Hepatocyte (in vitro differentiated cells): ENCODE results near the gene MACO1. TPM values are rescaled to one million over a fixed set of nuclear protein-coding genes. Genes with fewer than 3 reads are reported as not detected.

Source experiments
- DNase-seq: peaks from one replicate; pipeline ENCODE4 v3.0.0-alpha.2; 2016; ENCODE audit warnings: low spot score
- H2AFZ ChIP-seq: fragments of 200-600 bp; sonication (generic); 2 replicates; pipeline ENCODE4 v1.6.0; 2016; ENCODE audit warnings: antibody characterized with exemption, mild to moderate bottlenecking
- H3K27ac ChIP-seq: fragments of 200-600 bp; sonication (generic); 2 replicates; pipeline ENCODE4 v1.5.1; 2016; ENCODE audit warnings: mild to moderate bottlenecking
- H3K27me3 ChIP-seq: fragments of 200-600 bp; sonication (generic); 2 replicates; pipeline ENCODE4 v1.6.1; 2016
- H3K36me3 ChIP-seq: fragments of 200-600 bp; sonication (generic); replicated peaks from 2 replicates; pipeline ENCODE4 v1.5.1; 2016; ENCODE audit warnings: low read depth; ENCODE audit not compliant: insufficient read depth
- H3K4me1 ChIP-seq: fragments of 200-600 bp; sonication (generic); 2 replicates; pipeline ENCODE4 v1.5.1; 2016; ENCODE audit warnings: mild to moderate bottlenecking, moderate library complexity; ENCODE audit not compliant: insufficient read depth
- H3K4me2 ChIP-seq: fragments of 200-600 bp; sonication (generic); 2 replicates; pipeline ENCODE4 v1.6.0; 2016
- H3K4me3 ChIP-seq: fragments of 200-600 bp; sonication (generic); 2 replicates; pipeline ENCODE4 v1.5.1; 2016; ENCODE audit warnings: mild to moderate bottlenecking
- H3K79me2 ChIP-seq: fragments of 200-600 bp; sonication (generic); 2 replicates; pipeline ENCODE4 v1.6.0; 2017; ENCODE audit warnings: mild to moderate bottlenecking
- H3K9me2 ChIP-seq: fragments of 200-600 bp; sonication (generic); replicated peaks from 2 replicates; pipeline ENCODE4 v1.6.0; 2017; ENCODE audit warnings: mild to moderate bottlenecking; ENCODE audit not compliant: insufficient read depth
- H3K9me3 ChIP-seq: fragments of 200-600 bp; sonication (generic); 2 replicates; pipeline ENCODE4 v1.5.1; 2016; ENCODE audit warnings: low read depth, mild to moderate bottlenecking
- H4K20me1 ChIP-seq: fragments of 200-600 bp; sonication (generic); 2 replicates; pipeline ENCODE4 v1.6.0; 2016; ENCODE audit warnings: mild to moderate bottlenecking; ENCODE audit not compliant: insufficient read depth, poor library complexity, severe bottlenecking
- EZH2 ChIP-seq: fragments of 200-600 bp; sonication (generic); IDR thresholded peaks from 2 replicates; pipeline ENCODE4 v1.6.1; 2016; ENCODE audit warnings: antibody characterized with exemption, mild to moderate bottlenecking, borderline replicate concordance
- EZH2phosphoT487 ChIP-seq: fragments of 200-600 bp; sonication (generic); IDR thresholded peaks from one replicate; pipeline ENCODE4 v1.6.1; 2018; ENCODE audit warnings: antibody characterized with exemption, mild to moderate bottlenecking, low read depth, moderate library complexity; ENCODE audit not compliant: unreplicated experiment, severe bottlenecking
- WGBS: methylation state at CpG from one replicate; pipeline ENCODE4 v1.1.6; 2016; ENCODE audit warnings: low lambda C conversion rate; ENCODE audit errors: missing lambda C conversion rate; 5-methylcytosine and 5-hydroxymethylcytosine counted together
- polyA plus RNA-seq: library from polyadenylated mRNA; unstranded; fragments of >200 nt; fragmentation: Nextera tagmentation; extraction: Ambion mirVana; gene quantifications from 2 replicates; pipeline ENCODE4 v1.2.1, GENCODE V29; 2016
- total RNA-seq: library from RNA; depleted of rRNA; stranded (reverse); fragments of >200 nt; gene quantifications from 2 replicates; pipeline ENCODE4 v1.2.3, GENCODE V29; 2014
- TF ChIP-seq, protein P1 (sequence below): fragments of 200-600 bp; sonication (generic); IDR thresholded peaks from 2 replicates; pipeline ENCODE4 v1.5.1; 2016; ENCODE audit warnings: antibody characterized with exemption, mild to moderate bottlenecking; ENCODE audit not compliant: poor library complexity

The MACO1 gene
- total and polyA plus RNA-seq, 2 experiments from 2014 or later, result 14.1 to 27.0 TPM

GRCh38 chr1:25525361-25525688 is 94.6 kb downstream of the MACO1 start:
- no peak for TF ChIP-seq EZH2phosphoT487
- no peak for TF ChIP-seq EZH2
- TF ChIP-seq, protein P1, sequence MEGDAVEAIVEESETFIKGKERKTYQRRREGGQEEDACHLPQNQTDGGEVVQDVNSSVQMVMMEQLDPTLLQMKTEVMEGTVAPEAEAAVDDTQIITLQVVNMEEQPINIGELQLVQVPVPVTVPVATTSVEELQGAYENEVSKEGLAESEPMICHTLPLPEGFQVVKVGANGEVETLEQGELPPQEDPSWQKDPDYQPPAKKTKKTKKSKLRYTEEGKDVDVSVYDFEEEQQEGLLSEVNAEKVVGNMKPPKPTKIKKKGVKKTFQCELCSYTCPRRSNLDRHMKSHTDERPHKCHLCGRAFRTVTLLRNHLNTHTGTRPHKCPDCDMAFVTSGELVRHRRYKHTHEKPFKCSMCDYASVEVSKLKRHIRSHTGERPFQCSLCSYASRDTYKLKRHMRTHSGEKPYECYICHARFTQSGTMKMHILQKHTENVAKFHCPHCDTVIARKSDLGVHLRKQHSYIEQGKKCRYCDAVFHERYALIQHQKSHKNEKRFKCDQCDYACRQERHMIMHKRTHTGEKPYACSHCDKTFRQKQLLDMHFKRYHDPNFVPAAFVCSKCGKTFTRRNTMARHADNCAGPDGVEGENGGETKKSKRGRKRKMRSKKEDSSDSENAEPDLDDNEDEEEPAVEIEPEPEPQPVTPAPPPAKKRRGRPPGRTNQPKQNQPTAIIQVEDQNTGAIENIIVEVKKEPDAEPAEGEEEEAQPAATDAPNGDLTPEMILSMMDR, result no peak
- H3K9me3 ChIP-seq, result no peaks in the 10 kb centered on the region
- H3K4me2 ChIP-seq, result no peak overlapping the region
- H3K4me3 ChIP-seq, result no peak overlapping the region
- no peak overlapping the region for H2AFZ ChIP-seq
- WGBS, result 86% methylated on average over 4 of the region's 4 CpGs
- DNase-seq, result no peak
- H3K36me3 ChIP-seq, result no peaks in the 10 kb centered on the region
- no peaks in the 10 kb centered on the region for H4K20me1 ChIP-seq
- no peaks in the 10 kb centered on the region for H3K4me1 ChIP-seq
- H3K27me3 ChIP-seq, result no peaks in the 10 kb centered on the region
- no peak overlapping the region for H3K27ac ChIP-seq
- no peaks in the 10 kb centered on the region for H3K79me2 ChIP-seq
- H3K9me2 ChIP-seq, result no peaks in the 10 kb centered on the region

DNA sequence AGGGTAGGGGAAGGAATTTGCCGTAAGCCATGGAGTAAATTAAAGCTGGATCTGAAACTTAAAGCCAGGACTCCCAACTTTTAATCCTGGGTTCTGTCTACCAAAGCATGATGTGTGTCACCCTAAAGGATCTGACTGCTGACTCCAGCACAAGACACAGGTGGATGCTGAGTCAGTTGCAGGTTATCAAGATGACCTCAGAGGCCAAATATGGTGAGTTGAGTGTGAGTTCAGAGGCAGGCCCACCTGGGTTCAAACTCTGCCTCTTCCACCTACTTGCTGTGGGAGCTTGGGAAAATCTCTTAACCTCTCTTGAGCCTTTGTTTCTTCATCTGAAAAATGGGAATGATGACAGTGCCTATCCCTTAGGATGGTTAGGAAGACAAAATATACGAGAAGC is 96.1 kb downstream of the MACO1 start:
- Histone ChIP-seq H3K9me2 (no peaks in the 10 kb centered on the region), H3K9me3 (no peaks in the 10 kb centered on the region), H3K4me3 (no peak overlapping the region), H3K4me1 (no peaks in the 10 kb centered on the region), H3K79me2 (no peaks in the 10 kb centered on the region), H3K27me3 (no peaks in the 10 kb centered on the region), H4K20me1 (no peaks in the 10 kb centered on the region), H2AFZ (no peak overlapping the region), H3K4me2 (no peak overlapping the region), H3K36me3 (no peaks in the 10 kb centered on the region), H3K27ac (no peak overlapping the region)
- 86% methylated on average over 2 of the region's 2 CpGs for WGBS
- TF ChIP-seq EZH2phosphoT487 (no peak), EZH2 (no peak)
- TF ChIP-seq, protein P1, result no peak
- no peak for DNase-seq

- no peaks in the 10 kb centered on the region for H3K9me3 ChIP-seq
- WGBS, result 95% methylated on average over 12 of the region's 12 CpGs
- no peaks in the 10 kb centered on the region for H3K36me3 ChIP-seq
- no peak overlapping the region for H3K4me2 ChIP-seq
- H2AFZ ChIP-seq, result no peak overlapping the region
- no peaks in the 10 kb centered on the region for H3K9me2 ChIP-seq
- H4K20me1 ChIP-seq, result no peaks in the 10 kb centered on the region
- DNase-seq, result no peak
- no peaks in the 10 kb centered on the region for H3K27me3 ChIP-seq
- H3K27ac ChIP-seq, result no peak overlapping the region
- no peaks in the 10 kb centered on the region for H3K4me1 ChIP-seq
- TF ChIP-seq, protein P1, result no peak
- TF ChIP-seq EZH2, result no peak
- TF ChIP-seq EZH2phosphoT487, result no peak
- no peaks in the 10 kb centered on the region for H3K79me2 ChIP-seq
- H3K4me3 ChIP-seq, result no peak overlapping the region
Measured at GRCh38 chr1:25527226-25527846, 96.6 kb downstream of the MACO1 start.
